ENCODE results near the gene CNTNAP3B. TPM values are rescaled to one million over a fixed set of nuclear protein-coding genes. Genes with fewer than 3 reads are reported as not detected.
"Not testable (repeated sequence)": the region's sequence is repeated elsewhere in the genome, so short reads cannot be mapped to it uniquely, and the experiment has no call there.

Gene CNTNAP3B
- total RNA-seq, 1 donor from 2014 or later = 11.1 TPM

- DNase-seq; H3K4me3 ChIP-seq; H3K27ac ChIP-seq; H3K9me3 ChIP-seq; intact Hi-C loops (cut with DNase I); H3K4me1 ChIP-seq; ATAC-seq; H3K27me3 ChIP-seq (ENCODE audit: low read depth); H3K36me3 ChIP-seq: not testable (repeated sequence)
These were observed 78.5 kb downstream of the CNTNAP3B start for GRCh38 chr9:42050701-42051100.

- ATAC-seq; H3K4me3 ChIP-seq; H3K4me1 ChIP-seq; H3K36me3 ChIP-seq; DNase-seq; H3K27me3 ChIP-seq (ENCODE audit: low read depth); H3K9me3 ChIP-seq; intact Hi-C loops (cut with DNase I); H3K27ac ChIP-seq: not testable (repeated sequence)
These were observed 84.7 kb downstream of the CNTNAP3B start for GRCh38 chr9:42044422-42045010.

- H3K27me3 ChIP-seq (ENCODE audit: low read depth); H3K4me1 ChIP-seq; H3K27ac ChIP-seq; ATAC-seq; DNase-seq; intact Hi-C loops (cut with DNase I); H3K4me3 ChIP-seq; H3K36me3 ChIP-seq; H3K9me3 ChIP-seq: not testable (repeated sequence)
These were observed 95.7 kb downstream of the CNTNAP3B start for GRCh38 chr9:42033541-42033940.

GRCh38 chr9:42020639-42021038 is 108.6 kb downstream of the CNTNAP3B start:
- DNase-seq; H3K9me3 ChIP-seq; H3K4me1 ChIP-seq; H3K4me3 ChIP-seq; ATAC-seq; H3K27me3 ChIP-seq (ENCODE audit: low read depth); intact Hi-C loops (cut with DNase I); H3K27ac ChIP-seq; H3K36me3 ChIP-seq: not testable (repeated sequence)

GRCh38 chr9:42018220-42018922 is 110.9 kb downstream of the CNTNAP3B start:
- ATAC-seq; DNase-seq; H3K36me3 ChIP-seq; H3K27me3 ChIP-seq (ENCODE audit: low read depth); intact Hi-C loops (cut with DNase I); H3K27ac ChIP-seq; H3K4me3 ChIP-seq; H3K9me3 ChIP-seq; H3K4me1 ChIP-seq: not testable (repeated sequence)

GRCh38 chr9:42014317-42014716 is 114.9 kb downstream of the CNTNAP3B start:
- intact Hi-C loops (cut with DNase I); H3K4me3 ChIP-seq; H3K4me1 ChIP-seq; ATAC-seq; H3K27ac ChIP-seq; H3K27me3 ChIP-seq (ENCODE audit: low read depth); H3K36me3 ChIP-seq; DNase-seq; H3K9me3 ChIP-seq: not testable (repeated sequence)

GRCh38 chr9:41991607-41992006 is 137.6 kb downstream of the CNTNAP3B start:
- H3K27ac ChIP-seq; H3K4me1 ChIP-seq; intact Hi-C loops (cut with DNase I); H3K27me3 ChIP-seq (ENCODE audit: low read depth); H3K4me3 ChIP-seq; DNase-seq; H3K36me3 ChIP-seq; ATAC-seq; H3K9me3 ChIP-seq: not testable (repeated sequence)

- H3K27me3 ChIP-seq (ENCODE audit: low read depth); ATAC-seq; H3K9me3 ChIP-seq; H3K36me3 ChIP-seq; H3K4me1 ChIP-seq; H3K4me3 ChIP-seq; DNase-seq; intact Hi-C loops (cut with DNase I); H3K27ac ChIP-seq: not testable (repeated sequence)
These were observed 149.0 kb downstream of the CNTNAP3B start for GRCh38 chr9:41980271-41980670.

- H3K9me3 ChIP-seq; ATAC-seq; H3K4me3 ChIP-seq; H3K27ac ChIP-seq; H3K36me3 ChIP-seq; H3K27me3 ChIP-seq (ENCODE audit: low read depth); intact Hi-C loops (cut with DNase I); H3K4me1 ChIP-seq; DNase-seq: not testable (repeated sequence)
These were observed 151.1 kb downstream of the CNTNAP3B start for GRCh38 chr9:41977965-41978600.

- H3K27ac ChIP-seq; H3K36me3 ChIP-seq; ATAC-seq; H3K4me1 ChIP-seq; intact Hi-C loops (cut with DNase I); H3K4me3 ChIP-seq; H3K9me3 ChIP-seq; DNase-seq; H3K27me3 ChIP-seq (ENCODE audit: low read depth): not testable (repeated sequence)
These were observed 154.3 kb downstream of the CNTNAP3B start for GRCh38 chr9:41974906-41975305.

- H3K36me3 ChIP-seq; H3K4me3 ChIP-seq; intact Hi-C loops (cut with DNase I); DNase-seq; H3K27me3 ChIP-seq (ENCODE audit: low read depth); H3K9me3 ChIP-seq; H3K4me1 ChIP-seq; H3K27ac ChIP-seq: not testable (repeated sequence)
- peak; percentile 18 to 37 for ATAC-seq
These were observed 176.2 kb downstream of the CNTNAP3B start for GRCh38 chr9:41953007-41953406.

- DNase-seq; H3K9me3 ChIP-seq; intact Hi-C loops (cut with DNase I); H3K4me3 ChIP-seq; ATAC-seq; H3K27ac ChIP-seq; H3K4me1 ChIP-seq; H3K36me3 ChIP-seq; H3K27me3 ChIP-seq (ENCODE audit: low read depth): not testable (repeated sequence)
These were observed 187.5 kb downstream of the CNTNAP3B start for GRCh38 chr9:41941738-41942137.

GRCh38 chr9:41938143-41938542 is 191.1 kb downstream of the CNTNAP3B start:
- H3K4me1 ChIP-seq; H3K9me3 ChIP-seq; intact Hi-C loops (cut with DNase I); H3K36me3 ChIP-seq; ATAC-seq; H3K27me3 ChIP-seq (ENCODE audit: low read depth); DNase-seq; H3K4me3 ChIP-seq; H3K27ac ChIP-seq: not testable (repeated sequence)

- H3K9me3 ChIP-seq; H3K4me1 ChIP-seq; H3K27ac ChIP-seq; H3K4me3 ChIP-seq; H3K27me3 ChIP-seq (ENCODE audit: low read depth); H3K36me3 ChIP-seq; ATAC-seq; intact Hi-C loops (cut with DNase I); DNase-seq: not testable (repeated sequence)
These were observed 193.5 kb downstream of the CNTNAP3B start for GRCh38 chr9:41935727-41936126.

All from lower lobe of right lung (tissue), 2 donors.